HCT116 (cell line): ENCODE measurements around the gene TMEM138.

Source experiments
- CTCF ChIP-seq, 3 experiments: fragments of 200-600 bp in 1 of 3; sonication (generic) in 1 of 3; IDR thresholded peaks in 2 of 3; conservative IDR thresholded peaks in 1 of 3; 2 replicates each; pipeline ENCODE4 v1.5.1; 2012 to 2017; ENCODE audit warnings: low read depth in 2 of 3, low read length in 2 of 3, antibody characterized with exemption in 1 of 3, borderline replicate concordance in 1 of 3, control low read depth in 1 of 3, mild to moderate bottlenecking in 1 of 3, mixed read lengths in 1 of 3, mixed run types in 1 of 3, moderate library complexity in 1 of 3; ENCODE audit not compliant: insufficient read depth in 1 of 3
- POLR2A ChIP-seq: IDR thresholded peaks from 2 replicates; pipeline ENCODE4 v1.7.0; 2011; ENCODE audit warnings: borderline replicate concordance; ENCODE audit not compliant: insufficient read depth, insufficient read length; ENCODE audit errors: extremely low read depth
- POLR2AphosphoS5 ChIP-seq: IDR thresholded peaks from 2 replicates; pipeline ENCODE4 v1.6.1; 2011; ENCODE audit warnings: mild to moderate bottlenecking, low read depth, low read length, moderate library complexity

GRCh38 chr11:61404103-61404502 is 41.9 kb downstream of the TMEM138 start:
- TF ChIP-seq CTCF (IDR thresholded peaks at IDR 0.05 in 2 of 3, conservative IDR thresholded peaks at IDR 0.05 in 1 of 3; ENCODE audit: borderline replicate concordance in 1 of 3, insufficient read depth in 1 of 3, low read depth in 2 of 3, low read length in 2 of 3) (no peak), POLR2A (no peak), POLR2AphosphoS5 (no peak)
